GM23338 (cell line): ENCODE results near the gene HADHB. TPM values are rescaled to one million over a fixed set of nuclear protein-coding genes. Genes with fewer than 3 reads are reported as not detected.

Experiments used
- ATAC-seq: fragments of 200-7000 bp; cut with Tn5 transposase; 3 replicates; pipeline ENCODE4 v1.9.1; 2020
- DNase-seq: peaks from one replicate; pipeline ENCODE4 v3.0.0-alpha.2; 2015; ENCODE audit warnings: low spot score
- H2AFZ ChIP-seq: fragments of 200-600 bp; sonication (generic); 2 replicates; pipeline ENCODE4 v1.8.0; 2016; ENCODE audit warnings: antibody characterized with exemption, mild to moderate bottlenecking, moderate library complexity
- H3F3A ChIP-seq: fragments of 200-600 bp; sonication (generic); replicated peaks from 2 replicates; pipeline ENCODE4 v1.8.0; 2017; ENCODE audit warnings: antibody characterized with exemption, mixed run types, low read depth
- H3K27ac ChIP-seq: fragments of 200-600 bp; sonication (generic); 2 replicates; pipeline ENCODE4 v1.6.1; 2016; ENCODE audit warnings: low read depth
- H3K27me3 ChIP-seq: fragments of 200-600 bp; sonication (generic); 2 replicates; pipeline ENCODE4 v1.8.0; 2016; ENCODE audit warnings: mild to moderate bottlenecking, mixed run types, moderate library complexity; ENCODE audit not compliant: insufficient read depth
- H3K36me3 ChIP-seq: fragments of 200-600 bp; sonication (generic); 2 replicates; pipeline ENCODE4 v1.8.0; 2016; ENCODE audit warnings: mild to moderate bottlenecking; ENCODE audit not compliant: insufficient read depth
- H3K4me1 ChIP-seq: fragments of 200-600 bp; sonication (generic); 2 replicates; pipeline ENCODE4 v1.8.0; 2016; ENCODE audit warnings: mild to moderate bottlenecking, moderate library complexity; ENCODE audit not compliant: insufficient read depth
- H3K4me2 ChIP-seq: fragments of 200-600 bp; sonication (generic); 2 replicates; pipeline ENCODE4 v1.7.1; 2017; ENCODE audit warnings: mixed run types
- H3K4me3 ChIP-seq: fragments of 200-600 bp; sonication (generic); 2 replicates; pipeline ENCODE4 v1.6.1; 2016; ENCODE audit warnings: mixed run types
- H3K79me2 ChIP-seq: fragments of 200-600 bp; sonication (generic); replicated peaks from 2 replicates; pipeline ENCODE4 v1.8.0; 2017; ENCODE audit warnings: mild to moderate bottlenecking; ENCODE audit not compliant: insufficient read depth
- H3K9me2 ChIP-seq: fragments of 200-600 bp; sonication (generic); 2 replicates; pipeline ENCODE4 v1.8.0; 2017; ENCODE audit not compliant: insufficient read depth
- H4K20me1 ChIP-seq: fragments of 200-600 bp; sonication (generic); replicated peaks from 2 replicates; pipeline ENCODE4 v1.8.0; 2017; ENCODE audit warnings: mild to moderate bottlenecking; ENCODE audit not compliant: insufficient read depth
- H3K27ac Mint-ChIP-seq: 2 replicates; pipeline ENCODE4 v1.8.0; 2020; ENCODE audit warnings: inconsistent platforms, mild to moderate bottlenecking, moderate library complexity, mixed read lengths
- H3K27me3 Mint-ChIP-seq: 3 replicates; pipeline ENCODE4 v1.8.0; 2022; ENCODE audit warnings: low read depth, mild to moderate bottlenecking, moderate library complexity, mixed read lengths, inconsistent platforms; ENCODE audit not compliant: insufficient read depth, poor library complexity
- H3K36me3 Mint-ChIP-seq: 3 replicates; pipeline ENCODE4 v1.8.0; 2021; ENCODE audit warnings: low read depth, mild to moderate bottlenecking, inconsistent platforms, moderate library complexity, mixed read lengths
- H3K4me1 Mint-ChIP-seq: 3 replicates; pipeline ENCODE4 v1.8.0; 2020; ENCODE audit warnings: mild to moderate bottlenecking, inconsistent platforms, mixed read lengths
- H3K4me3 Mint-ChIP-seq: 3 replicates; pipeline ENCODE4 v1.8.0; 2021; ENCODE audit warnings: moderate library complexity, mild to moderate bottlenecking, inconsistent platforms, mixed read lengths
- H3K9me3 Mint-ChIP-seq: 3 replicates; pipeline ENCODE4 v1.8.0; 2020; ENCODE audit warnings: moderate library complexity, mild to moderate bottlenecking, inconsistent platforms, mixed read lengths
- CREB1 ChIP-seq: fragments of 250-450 bp; sonication (Bioruptor Pico); IDR thresholded peaks from 2 replicates; pipeline ENCODE4 v1.5.0; 2020; ENCODE audit warnings: low read depth, mild to moderate bottlenecking, moderate library complexity
- CTCF ChIP-seq, 2 experiments: fragments of 200-600 bp in 1 of 2; sonication (generic) in 1 of 2; conservative IDR thresholded peaks; 2 replicates each; pipeline versions ENCODE4 v1.5.1 to v1.6.1; 2016 to 2017; ENCODE audit warnings: antibody characterized with exemption in 2 of 2, low read depth in 2 of 2, mild to moderate bottlenecking in 2 of 2, moderate library complexity in 1 of 2
- ETS1 ChIP-seq: IDR thresholded peaks from 2 replicates; pipeline ENCODE4 v1.6.1; 2016; ENCODE audit warnings: antibody characterized with exemption
- EZH2 ChIP-seq: fragments of 200-600 bp; sonication (generic); IDR thresholded peaks from one replicate; pipeline ENCODE4 v1.8.0; 2017; ENCODE audit warnings: antibody characterized with exemption, mild to moderate bottlenecking, low read depth; ENCODE audit not compliant: unreplicated experiment
- EZH2phosphoT487 ChIP-seq: fragments of 200-600 bp; sonication (generic); IDR thresholded peaks from one replicate; pipeline ENCODE4 v1.8.1; 2018; ENCODE audit warnings: antibody characterized with exemption; ENCODE audit not compliant: unreplicated experiment
- JUNB ChIP-seq: IDR thresholded peaks from one replicate; pipeline ENCODE4 v1.6.1; 2016; ENCODE audit warnings: antibody characterized with exemption; ENCODE audit not compliant: unreplicated experiment
- NANOG ChIP-seq: IDR thresholded peaks from 2 replicates; pipeline ENCODE4 v1.6.1; 2016; ENCODE audit warnings: antibody characterized with exemption, borderline replicate concordance
- POLR2AphosphoS5 ChIP-seq: IDR thresholded peaks from 2 replicates; pipeline ENCODE4 v1.6.1; 2016; ENCODE audit warnings: antibody characterized with exemption, low read depth
- STAT1 ChIP-seq: IDR thresholded peaks from one replicate; pipeline ENCODE4 v1.6.1; 2016; ENCODE audit warnings: antibody characterized with exemption; ENCODE audit not compliant: unreplicated experiment
- ZNF114 ChIP-seq: fragments of 250-450 bp; sonication (Bioruptor Pico); IDR thresholded peaks from 2 replicates; pipeline ENCODE4 v1.5.0; 2020; ENCODE audit warnings: mild to moderate bottlenecking, moderate library complexity
- ZNF331 ChIP-seq: fragments of 250-450 bp; sonication (Bioruptor Pico); IDR thresholded peaks from 2 replicates; pipeline ENCODE4 v1.5.0; 2020; ENCODE audit warnings: low read depth, mild to moderate bottlenecking, moderate library complexity
- polyA plus RNA-seq: library from polyadenylated mRNA; unstranded; fragments of >200 nt; fragmentation: Nextera tagmentation; extraction: Ambion mirVana; gene quantifications from 2 replicates; pipeline ENCODE4 v1.2.1, GENCODE V29; 2016
- total RNA-seq: library from RNA; depleted of rRNA; stranded (reverse); fragments of >200 nt; shearing (Covaris generic); gene quantifications from 2 replicates; pipeline ENCODE4 v1.2.3, GENCODE V29; 2014
- TF ChIP-seq, protein P1 (sequence below): fragments of 250-450 bp; sonication (Bioruptor Pico); IDR thresholded peaks from 2 replicates; pipeline ENCODE4 v1.5.0; 2020; ENCODE audit warnings: mild to moderate bottlenecking, moderate library complexity
- TF ChIP-seq, protein P2 (sequence below): IDR thresholded peaks from one replicate; pipeline ENCODE4 v1.6.1; 2018; ENCODE audit warnings: antibody characterized with exemption; ENCODE audit not compliant: unreplicated experiment

HADHB gene
- total and polyA plus RNA-seq, 2 experiments from 2014 or later, result 41.1 to 43.4 TPM

DNA sequence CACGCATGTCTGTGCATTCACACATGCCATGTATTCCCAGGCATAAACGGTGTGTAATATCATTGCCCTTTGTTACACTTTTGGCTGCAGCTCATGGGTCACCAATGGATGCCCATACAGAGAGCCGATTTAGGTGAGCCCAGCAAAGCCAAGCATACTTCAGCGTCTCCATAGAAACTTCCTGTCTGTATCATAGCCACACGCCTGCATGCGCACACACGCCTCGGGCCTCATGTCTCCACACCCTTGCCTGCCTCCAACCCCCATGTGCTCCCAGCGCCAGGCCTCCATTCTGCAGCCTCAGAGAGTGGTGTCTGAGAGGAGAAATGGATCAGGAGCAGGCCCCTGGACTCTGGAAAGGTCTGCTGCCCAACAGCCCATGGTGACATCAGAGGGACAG, 67.7 kb downstream of the HADHB start:
- Histone ChIP-seq H3K79me2 (no peaks in the 10 kb centered on the region), H3K4me2 (no peak overlapping the region), H3F3A (no peaks in the 10 kb centered on the region), H2AFZ (no peak overlapping the region), H3K27ac (no peak overlapping the region), H3K9me2 (no peaks in the 10 kb centered on the region), H3K4me3 (no peak overlapping the region), H4K20me1 (no peaks in the 10 kb centered on the region), H3K4me1 (no peaks in the 10 kb centered on the region), H3K36me3 (no peaks in the 10 kb centered on the region), H3K27me3 (no peaks in the 10 kb centered on the region)
- TF ChIP-seq POLR2AphosphoS5, result no peak
- no peak for TF ChIP-seq ETS1
- TF ChIP-seq ZNF114 (CRISPR knock-in tag), result no peak
- no peak for TF ChIP-seq CREB1 (CRISPR knock-in tag)
- TF ChIP-seq STAT1, result no peak
- no peak for TF ChIP-seq CTCF (conservative IDR thresholded peaks at IDR 0.05; ENCODE audit: low read depth in 2 of 2)
- TF ChIP-seq EZH2phosphoT487, result no peak
- TF ChIP-seq, protein P1, sequence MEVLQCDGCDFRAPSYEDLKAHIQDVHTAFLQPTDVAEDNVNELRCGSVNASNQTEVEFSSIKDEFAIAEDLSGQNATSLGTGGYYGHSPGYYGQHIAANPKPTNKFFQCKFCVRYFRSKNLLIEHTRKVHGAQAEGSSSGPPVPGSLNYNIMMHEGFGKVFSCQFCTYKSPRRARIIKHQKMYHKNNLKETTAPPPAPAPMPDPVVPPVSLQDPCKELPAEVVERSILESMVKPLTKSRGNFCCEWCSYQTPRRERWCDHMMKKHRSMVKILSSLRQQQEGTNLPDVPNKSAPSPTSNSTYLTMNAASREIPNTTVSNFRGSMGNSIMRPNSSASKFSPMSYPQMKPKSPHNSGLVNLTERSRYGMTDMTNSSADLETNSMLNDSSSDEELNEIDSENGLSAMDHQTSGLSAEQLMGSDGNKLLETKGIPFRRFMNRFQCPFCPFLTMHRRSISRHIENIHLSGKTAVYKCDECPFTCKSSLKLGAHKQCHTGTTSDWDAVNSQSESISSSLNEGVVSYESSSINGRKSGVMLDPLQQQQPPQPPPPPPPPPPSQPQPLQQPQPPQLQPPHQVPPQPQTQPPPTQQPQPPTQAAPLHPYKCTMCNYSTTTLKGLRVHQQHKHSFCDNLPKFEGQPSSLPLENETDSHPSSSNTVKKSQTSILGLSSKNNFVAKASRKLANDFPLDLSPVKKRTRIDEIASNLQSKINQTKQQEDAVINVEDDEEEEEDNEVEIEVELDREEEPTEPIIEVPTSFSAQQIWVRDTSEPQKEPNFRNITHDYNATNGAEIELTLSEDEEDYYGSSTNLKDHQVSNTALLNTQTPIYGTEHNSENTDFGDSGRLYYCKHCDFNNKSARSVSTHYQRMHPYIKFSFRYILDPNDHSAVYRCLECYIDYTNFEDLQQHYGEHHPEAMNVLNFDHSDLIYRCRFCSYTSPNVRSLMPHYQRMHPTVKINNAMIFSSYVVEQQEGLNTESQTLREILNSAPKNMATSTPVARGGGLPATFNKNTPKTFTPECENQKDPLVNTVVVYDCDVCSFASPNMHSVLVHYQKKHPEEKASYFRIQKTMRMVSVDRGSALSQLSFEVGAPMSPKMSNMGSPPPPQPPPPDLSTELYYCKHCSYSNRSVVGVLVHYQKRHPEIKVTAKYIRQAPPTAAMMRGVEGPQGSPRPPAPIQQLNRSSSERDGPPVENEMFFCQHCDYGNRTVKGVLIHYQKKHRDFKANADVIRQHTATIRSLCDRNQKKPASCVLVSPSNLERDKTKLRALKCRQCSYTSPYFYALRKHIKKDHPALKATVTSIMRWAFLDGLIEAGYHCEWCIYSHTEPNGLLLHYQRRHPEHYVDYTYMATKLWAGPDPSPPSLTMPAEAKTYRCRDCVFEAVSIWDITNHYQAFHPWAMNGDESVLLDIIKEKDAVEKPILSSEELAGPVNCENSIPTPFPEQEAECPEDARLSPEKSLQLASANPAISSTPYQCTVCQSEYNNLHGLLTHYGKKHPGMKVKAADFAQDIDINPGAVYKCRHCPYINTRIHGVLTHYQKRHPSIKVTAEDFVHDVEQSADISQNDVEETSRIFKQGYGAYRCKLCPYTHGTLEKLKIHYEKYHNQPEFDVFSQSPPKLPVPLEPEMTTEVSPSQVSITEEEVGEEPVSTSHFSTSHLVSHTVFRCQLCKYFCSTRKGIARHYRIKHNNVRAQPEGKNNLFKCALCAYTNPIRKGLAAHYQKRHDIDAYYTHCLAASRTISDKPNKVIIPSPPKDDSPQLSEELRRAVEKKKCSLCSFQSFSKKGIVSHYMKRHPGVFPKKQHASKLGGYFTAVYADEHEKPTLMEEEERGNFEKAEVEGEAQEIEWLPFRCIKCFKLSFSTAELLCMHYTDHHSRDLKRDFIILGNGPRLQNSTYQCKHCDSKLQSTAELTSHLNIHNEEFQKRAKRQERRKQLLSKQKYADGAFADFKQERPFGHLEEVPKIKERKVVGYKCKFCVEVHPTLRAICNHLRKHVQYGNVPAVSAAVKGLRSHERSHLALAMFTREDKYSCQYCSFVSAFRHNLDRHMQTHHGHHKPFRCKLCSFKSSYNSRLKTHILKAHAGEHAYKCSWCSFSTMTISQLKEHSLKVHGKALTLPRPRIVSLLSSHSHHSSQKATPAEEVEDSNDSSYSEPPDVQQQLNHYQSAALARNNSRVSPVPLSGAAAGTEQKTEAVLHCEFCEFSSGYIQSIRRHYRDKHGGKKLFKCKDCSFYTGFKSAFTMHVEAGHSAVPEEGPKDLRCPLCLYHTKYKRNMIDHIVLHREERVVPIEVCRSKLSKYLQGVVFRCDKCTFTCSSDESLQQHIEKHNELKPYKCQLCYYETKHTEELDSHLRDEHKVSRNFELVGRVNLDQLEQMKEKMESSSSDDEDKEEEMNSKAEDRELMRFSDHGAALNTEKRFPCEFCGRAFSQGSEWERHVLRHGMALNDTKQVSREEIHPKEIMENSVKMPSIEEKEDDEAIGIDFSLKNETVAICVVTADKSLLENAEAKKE (CRISPR knock-in tag), result no peak
- no peak for TF ChIP-seq EZH2
- TF ChIP-seq, protein P2, sequence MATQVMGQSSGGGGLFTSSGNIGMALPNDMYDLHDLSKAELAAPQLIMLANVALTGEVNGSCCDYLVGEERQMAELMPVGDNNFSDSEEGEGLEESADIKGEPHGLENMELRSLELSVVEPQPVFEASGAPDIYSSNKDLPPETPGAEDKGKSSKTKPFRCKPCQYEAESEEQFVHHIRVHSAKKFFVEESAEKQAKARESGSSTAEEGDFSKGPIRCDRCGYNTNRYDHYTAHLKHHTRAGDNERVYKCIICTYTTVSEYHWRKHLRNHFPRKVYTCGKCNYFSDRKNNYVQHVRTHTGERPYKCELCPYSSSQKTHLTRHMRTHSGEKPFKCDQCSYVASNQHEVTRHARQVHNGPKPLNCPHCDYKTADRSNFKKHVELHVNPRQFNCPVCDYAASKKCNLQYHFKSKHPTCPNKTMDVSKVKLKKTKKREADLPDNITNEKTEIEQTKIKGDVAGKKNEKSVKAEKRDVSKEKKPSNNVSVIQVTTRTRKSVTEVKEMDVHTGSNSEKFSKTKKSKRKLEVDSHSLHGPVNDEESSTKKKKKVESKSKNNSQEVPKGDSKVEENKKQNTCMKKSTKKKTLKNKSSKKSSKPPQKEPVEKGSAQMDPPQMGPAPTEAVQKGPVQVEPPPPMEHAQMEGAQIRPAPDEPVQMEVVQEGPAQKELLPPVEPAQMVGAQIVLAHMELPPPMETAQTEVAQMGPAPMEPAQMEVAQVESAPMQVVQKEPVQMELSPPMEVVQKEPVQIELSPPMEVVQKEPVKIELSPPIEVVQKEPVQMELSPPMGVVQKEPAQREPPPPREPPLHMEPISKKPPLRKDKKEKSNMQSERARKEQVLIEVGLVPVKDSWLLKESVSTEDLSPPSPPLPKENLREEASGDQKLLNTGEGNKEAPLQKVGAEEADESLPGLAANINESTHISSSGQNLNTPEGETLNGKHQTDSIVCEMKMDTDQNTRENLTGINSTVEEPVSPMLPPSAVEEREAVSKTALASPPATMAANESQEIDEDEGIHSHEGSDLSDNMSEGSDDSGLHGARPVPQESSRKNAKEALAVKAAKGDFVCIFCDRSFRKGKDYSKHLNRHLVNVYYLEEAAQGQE, result no peak
- no peak for TF ChIP-seq ZNF331 (CRISPR knock-in tag)
- no peak for TF ChIP-seq NANOG
- TF ChIP-seq JUNB, result no peak
- Mint-ChIP-seq H3K27ac (no peak overlapping the region), H3K4me3 (no peak overlapping the region), H3K27me3 (peaks cover 9% of the 10 kb centered on the region), H3K36me3 (peaks cover 6% of the 10 kb centered on the region; the same call in 2 of the 3 replicates), H3K4me1 (peaks cover 22% of the 10 kb centered on the region), H3K9me3 (no peaks in the 10 kb centered on the region)
- ATAC-seq (no peak), DNase-seq (no peak)
